Measurements from ENCODE around the gene HOXC10.

- TF ChIP-seq, protein P1, sequence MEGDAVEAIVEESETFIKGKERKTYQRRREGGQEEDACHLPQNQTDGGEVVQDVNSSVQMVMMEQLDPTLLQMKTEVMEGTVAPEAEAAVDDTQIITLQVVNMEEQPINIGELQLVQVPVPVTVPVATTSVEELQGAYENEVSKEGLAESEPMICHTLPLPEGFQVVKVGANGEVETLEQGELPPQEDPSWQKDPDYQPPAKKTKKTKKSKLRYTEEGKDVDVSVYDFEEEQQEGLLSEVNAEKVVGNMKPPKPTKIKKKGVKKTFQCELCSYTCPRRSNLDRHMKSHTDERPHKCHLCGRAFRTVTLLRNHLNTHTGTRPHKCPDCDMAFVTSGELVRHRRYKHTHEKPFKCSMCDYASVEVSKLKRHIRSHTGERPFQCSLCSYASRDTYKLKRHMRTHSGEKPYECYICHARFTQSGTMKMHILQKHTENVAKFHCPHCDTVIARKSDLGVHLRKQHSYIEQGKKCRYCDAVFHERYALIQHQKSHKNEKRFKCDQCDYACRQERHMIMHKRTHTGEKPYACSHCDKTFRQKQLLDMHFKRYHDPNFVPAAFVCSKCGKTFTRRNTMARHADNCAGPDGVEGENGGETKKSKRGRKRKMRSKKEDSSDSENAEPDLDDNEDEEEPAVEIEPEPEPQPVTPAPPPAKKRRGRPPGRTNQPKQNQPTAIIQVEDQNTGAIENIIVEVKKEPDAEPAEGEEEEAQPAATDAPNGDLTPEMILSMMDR (optimal IDR thresholded peaks at IDR 0.05 in 1 of 3, IDR thresholded peaks at IDR 0.05 in 1 of 3, conservative IDR thresholded peaks at IDR 0.05 in 1 of 3; ENCODE audit: extremely low read depth in 1 of 3, insufficient read depth in 2 of 3, low read length in 3 of 3): no peak
- no peak for TF ChIP-seq EZH2 (IDR thresholded peaks at IDR 0.05; ENCODE audit: low read length)
Measured at GRCh38 chr12:54006559-54007220, 21.7 kb downstream of the HOXC10 start.

Data from keratinocyte (primary cell).